Liver (tissue), 9 donors: Measurements from ENCODE around the gene PALLD. TPM values are rescaled to one million over a fixed set of nuclear protein-coding genes. Genes with fewer than 3 reads are reported as not detected.

Source experiments
- DNase-seq: peaks from one replicate; pipeline ENCODE4 v3.0.0-alpha.2; 2017; ENCODE audit warnings: low spot score
- H3K27ac ChIP-seq, 2 donors: one replicate each; pipeline ENCODE4 v1.7.0; 2013; ENCODE audit warnings: inconsistent platforms in 2 of 2, low read length in 2 of 2, control low read depth in 1 of 2, low read depth in 1 of 2, mild to moderate bottlenecking in 1 of 2
- H3K27me3 ChIP-seq, 4 donors: one replicate each; pipeline versions ENCODE4 v1.6.1 to v1.7.0; 2013; ENCODE audit warnings: low read length in 3 of 4, inconsistent platforms in 1 of 4, mild to moderate bottlenecking in 1 of 4, moderate library complexity in 1 of 4; ENCODE audit not compliant: control insufficient read depth in 4 of 4, insufficient read depth in 4 of 4
- H3K36me3 ChIP-seq, 4 donors: one replicate each; pipeline versions ENCODE4 v1.6.1 to v1.7.0; 2013; ENCODE audit warnings: low read length in 3 of 4, mild to moderate bottlenecking in 3 of 4, low read depth in 1 of 4, moderate library complexity in 1 of 4; ENCODE audit not compliant: control insufficient read depth in 4 of 4, insufficient read depth in 3 of 4
- H3K4me1 ChIP-seq, 4 donors: one replicate each; pipeline versions ENCODE4 v1.6.1 to v1.7.0; 2013; ENCODE audit warnings: low read length in 3 of 4, mild to moderate bottlenecking in 3 of 4, moderate library complexity in 1 of 4; ENCODE audit not compliant: control insufficient read depth in 4 of 4, insufficient read depth in 4 of 4
- H3K4me3 ChIP-seq, 3 donors: one replicate each; pipeline versions ENCODE4 v1.6.1 to v1.7.0; 2013; ENCODE audit warnings: low read length in 3 of 3, control low read depth in 1 of 3, low read depth in 1 of 3, mild to moderate bottlenecking in 1 of 3
- H3K9ac ChIP-seq, 2 donors: one replicate each; pipeline ENCODE4 v1.7.0; 2013; ENCODE audit warnings: low read length in 2 of 2, mild to moderate bottlenecking in 2 of 2, moderate library complexity in 2 of 2, control low read depth in 1 of 2, low read depth in 1 of 2
- H3K9me3 ChIP-seq, 4 donors: one replicate each; pipeline versions ENCODE4 v1.6.1 to v1.7.0; 2013; ENCODE audit warnings: low read length in 3 of 4; ENCODE audit not compliant: control insufficient read depth in 4 of 4
- ATF3 ChIP-seq: IDR thresholded peaks from 2 replicates; pipeline ENCODE4 v1.6.1; 2016; ENCODE audit warnings: antibody characterized with exemption
- EGR1 ChIP-seq, 2 donors: IDR thresholded peaks; 2 replicates each; pipeline ENCODE4 v1.6.1; 2016 to 2018; ENCODE audit warnings: antibody characterized with exemption in 2 of 2, low read depth in 2 of 2
- FOXA2 ChIP-seq: IDR thresholded peaks from 2 replicates; pipeline ENCODE4 v1.6.1; 2016; ENCODE audit warnings: antibody characterized with exemption
- GABPA ChIP-seq, 2 donors: IDR thresholded peaks in 1 of 2; conservative IDR thresholded peaks in 1 of 2; 2 replicates each; pipeline ENCODE4 v1.6.1; 2016; ENCODE audit warnings: antibody characterized with exemption in 2 of 2, mild to moderate bottlenecking in 1 of 2, moderate library complexity in 1 of 2
- HNF4A ChIP-seq, 2 donors: conservative IDR thresholded peaks; 2 replicates each; pipeline ENCODE4 v1.6.1; 2016; ENCODE audit warnings: antibody characterized with exemption in 2 of 2, mild to moderate bottlenecking in 2 of 2
- HNF4G ChIP-seq: IDR thresholded peaks from 2 replicates; pipeline ENCODE4 v1.6.1; 2016; ENCODE audit warnings: antibody characterized with exemption
- JUND ChIP-seq, 2 donors: IDR thresholded peaks; 2 replicates each; pipeline ENCODE4 v1.6.1; 2016; ENCODE audit warnings: antibody characterized with exemption in 2 of 2
- NR2F2 ChIP-seq: IDR thresholded peaks from 2 replicates; pipeline ENCODE4 v1.6.1; 2016; ENCODE audit warnings: antibody characterized with exemption
- RAD21 ChIP-seq, 2 donors: IDR thresholded peaks; 2 replicates each; pipeline ENCODE4 v1.6.1; 2016; ENCODE audit warnings: antibody characterized with exemption in 2 of 2, mild to moderate bottlenecking in 2 of 2
- REST ChIP-seq: IDR thresholded peaks from 2 replicates; pipeline ENCODE4 v1.6.1; 2016; ENCODE audit warnings: antibody characterized with exemption, mild to moderate bottlenecking
- RXRA ChIP-seq, 2 donors: IDR thresholded peaks; 2 replicates each; pipeline ENCODE4 v1.6.1; 2017 to 2018; ENCODE audit warnings: antibody characterized with exemption in 2 of 2, mild to moderate bottlenecking in 1 of 2
- SP1 ChIP-seq: IDR thresholded peaks from 2 replicates; pipeline ENCODE4 v1.6.1; 2018; ENCODE audit warnings: antibody characterized with exemption, mild to moderate bottlenecking
- TAF1 ChIP-seq: conservative IDR thresholded peaks from 2 replicates; pipeline ENCODE4 v1.6.1; 2016; ENCODE audit warnings: antibody characterized with exemption, mild to moderate bottlenecking
- ZBTB33 ChIP-seq: IDR thresholded peaks from 2 replicates; pipeline ENCODE4 v1.6.1; 2016; ENCODE audit warnings: antibody characterized with exemption
- WGBS: extraction: QIAGEN DNeasy Blood & Tissue Kit; methylation state at CpG from one replicate; pipeline ENCODE4 v1.1.7; 2013; 5-methylcytosine and 5-hydroxymethylcytosine counted together
- polyA plus RNA-seq, 2 donors: library from polyadenylated mRNA; stranded (reverse) in 1 of 2; unstranded in 1 of 2; fragments of 200-250 nt in 1 of 2; fragments of >200 nt in 1 of 2; fragmentation: Nextera tagmentation in 1 of 2; extraction: Ambion mirVana in 1 of 2; gene quantifications; one replicate each; pipeline versions ENCODE4 v1.2.1 to v1.2.3, GENCODE V29; 2013 to 2015
- total RNA-seq, 2 donors: library from RNA; depleted of rRNA; stranded (reverse); fragments of >200 nt; gene quantifications; one replicate each; pipeline ENCODE4 v1.2.3, GENCODE V29; 2014
- donor health status: healthy.
- donor health status: healthy.
- donor health status: healthy.
- donor health status: healthy.
- donor health status: healthy.

Gene PALLD
- total and polyA plus RNA-seq, 4 donors = 9.0 to 26.3 (median 14.7) TPM

DNA sequence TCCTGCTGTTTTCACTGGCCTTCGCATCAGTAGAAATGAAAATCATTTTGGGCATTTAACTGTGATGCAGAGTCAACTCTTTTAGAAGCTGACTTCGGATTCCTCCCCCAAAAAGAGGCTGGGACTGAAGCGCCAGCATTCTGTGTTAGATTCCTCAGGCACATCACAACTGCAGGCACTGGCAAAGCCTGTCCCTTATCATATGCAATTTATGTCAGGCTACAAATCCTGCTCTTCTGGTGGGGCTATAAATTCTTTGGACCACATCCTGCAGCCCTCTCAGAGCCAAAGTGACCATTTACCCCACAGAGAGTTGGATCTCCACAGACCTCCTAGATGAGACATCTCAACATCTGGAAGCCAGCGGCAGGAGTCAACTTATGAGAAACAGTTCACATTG, 374.8 kb downstream of the PALLD start:
- no peak overlapping the region for H3K4me3 ChIP-seq
- 91% methylated on average over 4 of the region's 4 CpGs for WGBS
- H3K9ac ChIP-seq = no peak overlapping the region
- no peaks in the 10 kb centered on the region for H3K27me3 ChIP-seq
- H3K36me3 ChIP-seq = no peaks in the 10 kb centered on the region
- no peak for DNase-seq
- peaks cover 0 to 2% (median 0%) of the 10 kb centered on the region in 4 donors for H3K4me1 ChIP-seq
- TF ChIP-seq NR2F2 = no peak
- no peak for TF ChIP-seq REST
- no peak for TF ChIP-seq GABPA (IDR thresholded peaks at IDR 0.05 in 1 of 2, conservative IDR thresholded peaks at IDR 0.05 in 1 of 2)
- TF ChIP-seq ATF3 = no peak
- TF ChIP-seq JUND (IDR thresholded peaks at IDR 0.05) = no peak
- no peak for TF ChIP-seq ZBTB33
- TF ChIP-seq RAD21 (IDR thresholded peaks at IDR 0.05) = no peak
- no peak for TF ChIP-seq TAF1
- TF ChIP-seq FOXA2 = no peak
- TF ChIP-seq RXRA (IDR thresholded peaks at IDR 0.05) = no peak
- no peak for TF ChIP-seq SP1
- no peaks in the 10 kb centered on the region for H3K9me3 ChIP-seq
- no peak overlapping the region for H3K27ac ChIP-seq

DNA sequence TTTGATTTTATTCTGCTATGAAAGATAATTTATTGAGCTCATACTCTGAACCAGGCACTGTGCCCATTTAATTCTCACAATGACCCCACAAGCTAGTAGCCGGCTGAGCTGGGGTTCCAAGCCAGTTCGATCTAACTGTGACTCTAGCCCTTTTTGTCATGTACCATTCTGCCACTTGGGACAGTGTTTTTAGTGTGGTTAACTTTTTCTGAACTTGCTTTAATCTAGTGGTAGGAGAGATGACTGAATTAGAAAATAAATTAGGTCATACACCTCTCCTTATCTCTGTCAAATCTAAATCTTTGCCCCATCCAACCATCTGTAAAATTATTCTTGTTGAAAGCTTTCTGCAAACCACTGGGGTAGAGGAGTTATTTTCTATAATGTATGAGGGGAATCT, 377.2 kb downstream of the PALLD start:
- no peak for DNase-seq
- H3K9ac ChIP-seq = no peak overlapping the region
- no peak for TF ChIP-seq JUND (IDR thresholded peaks at IDR 0.05)
- H3K27me3 ChIP-seq = no peaks in the 10 kb centered on the region
- WGBS = 83% methylated on average over 2 of the region's 2 CpGs
- H3K36me3 ChIP-seq = no peaks in the 10 kb centered on the region
- no peak overlapping the region for H3K27ac ChIP-seq
- no peaks in the 10 kb centered on the region for H3K9me3 ChIP-seq
- H3K4me1 ChIP-seq = peaks cover 0 to 14% (median 4%) of the 10 kb centered on the region in 4 donors
- H3K4me3 ChIP-seq = no peak overlapping the region

- no peak for DNase-seq
- H3K4me1 ChIP-seq = peaks cover 3 to 31% (median 11%) of the 10 kb centered on the region in 4 donors
- no peak overlapping the region for H3K9ac ChIP-seq
- no peaks in the 10 kb centered on the region for H3K9me3 ChIP-seq
- H3K4me3 ChIP-seq = no peak overlapping the region
- no peaks in the 10 kb centered on the region for H3K27me3 ChIP-seq
- TF ChIP-seq HNF4G (no peak), NR2F2 (no peak), HNF4A (conservative IDR thresholded peaks at IDR 0.05) (no peak), RAD21 (IDR thresholded peaks at IDR 0.05) (no peak), EGR1 (IDR thresholded peaks at IDR 0.05; ENCODE audit: low read depth in 2 of 2) (no peak), ATF3 (no peak), FOXA2 (no peak), JUND (IDR thresholded peaks at IDR 0.05) (no peak)
- H3K36me3 ChIP-seq = no peaks in the 10 kb centered on the region
- 89% methylated on average over 1 of the region's 1 CpG for WGBS
- H3K27ac ChIP-seq = no peak overlapping the region
Observed at GRCh38 chr4:168876106-168876505, 379.3 kb downstream of the PALLD start.
